Kidney epithelial cell (primary cell): Measurements from ENCODE around the gene MBNL2. TPM values are rescaled to one million over a fixed set of nuclear protein-coding genes. Genes with fewer than 3 reads are reported as not detected.
"Not testable (repeated sequence)": the region's sequence is repeated elsewhere in the genome, so short reads cannot be mapped to it uniquely, and the experiment has no call there.

ENCODE experiments used
- DNase-seq: peaks from one replicate; pipeline ENCODE4 v3.0.0-alpha.2; 2010; ENCODE audit warnings: low read depth
- H3K27me3 ChIP-seq: 2 replicates; pipeline ENCODE4 v1.6.0; 2011; ENCODE audit warnings: low read length; ENCODE audit not compliant: control insufficient read depth, insufficient read depth
- H3K36me3 ChIP-seq: 2 replicates; pipeline ENCODE4 v1.5.1; 2011; ENCODE audit warnings: low read length; ENCODE audit not compliant: control insufficient read depth, insufficient read depth
- H3K4me3 ChIP-seq: 2 replicates; pipeline ENCODE4 v1.5.1; 2011; ENCODE audit warnings: low read depth, mild to moderate bottlenecking, control low read depth, low read length
- total RNA-seq: library from RNA; depleted of rRNA; stranded (reverse); fragments of >200 nt; gene quantifications from 2 replicates; pipeline ENCODE4 v1.2.3, GENCODE V29; 2015
- TF ChIP-seq, protein P1 (sequence below): IDR thresholded peaks from 2 replicates; pipeline ENCODE4 v1.5.1; 2011; ENCODE audit warnings: mild to moderate bottlenecking, moderate library complexity, low read length, control low read depth, inconsistent platforms; ENCODE audit not compliant: insufficient read depth, poor library complexity, severe bottlenecking

The MBNL2 gene
- total RNA-seq, 1 donor from 2014 or later: 42.4 TPM

DNA sequence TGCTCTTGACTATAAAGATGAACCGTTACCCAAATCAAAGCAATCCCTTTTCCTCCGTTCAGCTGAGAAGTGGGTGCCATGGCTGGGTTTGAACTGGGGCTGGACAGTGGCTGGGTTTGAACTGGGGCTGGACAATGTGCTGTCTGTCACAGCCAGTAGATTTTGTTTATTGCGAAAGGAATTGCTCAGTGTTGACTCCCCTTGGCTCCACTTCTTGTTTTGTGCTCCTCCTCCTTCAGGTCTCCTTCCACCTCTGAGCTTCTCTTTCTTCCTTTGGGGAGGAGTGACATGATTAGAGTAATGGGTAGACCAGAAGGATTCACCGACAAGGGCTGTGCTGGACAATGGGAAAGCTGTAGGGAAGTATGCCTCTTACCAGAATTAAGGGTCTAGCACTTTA lies 19.4 kb upstream of the MBNL2 start:
- no peak for DNase-seq
- TF ChIP-seq, protein P1, sequence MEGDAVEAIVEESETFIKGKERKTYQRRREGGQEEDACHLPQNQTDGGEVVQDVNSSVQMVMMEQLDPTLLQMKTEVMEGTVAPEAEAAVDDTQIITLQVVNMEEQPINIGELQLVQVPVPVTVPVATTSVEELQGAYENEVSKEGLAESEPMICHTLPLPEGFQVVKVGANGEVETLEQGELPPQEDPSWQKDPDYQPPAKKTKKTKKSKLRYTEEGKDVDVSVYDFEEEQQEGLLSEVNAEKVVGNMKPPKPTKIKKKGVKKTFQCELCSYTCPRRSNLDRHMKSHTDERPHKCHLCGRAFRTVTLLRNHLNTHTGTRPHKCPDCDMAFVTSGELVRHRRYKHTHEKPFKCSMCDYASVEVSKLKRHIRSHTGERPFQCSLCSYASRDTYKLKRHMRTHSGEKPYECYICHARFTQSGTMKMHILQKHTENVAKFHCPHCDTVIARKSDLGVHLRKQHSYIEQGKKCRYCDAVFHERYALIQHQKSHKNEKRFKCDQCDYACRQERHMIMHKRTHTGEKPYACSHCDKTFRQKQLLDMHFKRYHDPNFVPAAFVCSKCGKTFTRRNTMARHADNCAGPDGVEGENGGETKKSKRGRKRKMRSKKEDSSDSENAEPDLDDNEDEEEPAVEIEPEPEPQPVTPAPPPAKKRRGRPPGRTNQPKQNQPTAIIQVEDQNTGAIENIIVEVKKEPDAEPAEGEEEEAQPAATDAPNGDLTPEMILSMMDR: no peak
- no peaks in the 10 kb centered on the region for H3K36me3 ChIP-seq
- H3K27me3 ChIP-seq: no peaks in the 10 kb centered on the region
- H3K4me3 ChIP-seq: no peak overlapping the region

DNA sequence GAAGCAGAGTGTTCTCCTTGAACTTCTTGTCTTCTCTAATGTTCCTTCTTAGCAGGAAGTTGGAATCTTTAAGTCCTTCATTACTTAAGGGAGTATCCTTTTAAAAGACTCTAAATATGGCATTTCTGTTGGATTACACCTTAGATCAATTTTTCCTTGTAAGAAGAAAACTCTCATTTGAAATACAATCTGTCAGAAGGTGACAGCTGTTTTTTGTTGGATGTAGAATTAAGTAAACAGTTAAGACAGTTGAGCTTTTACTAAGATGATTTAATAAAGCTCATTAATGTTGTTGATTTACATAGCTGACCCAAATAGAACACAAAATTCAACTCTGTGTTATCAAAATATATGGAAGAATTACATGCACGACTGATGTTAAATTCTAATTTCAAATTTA lies 16.7 kb upstream of the MBNL2 start:
- TF ChIP-seq, protein P1: no peak
- H3K36me3 ChIP-seq: no peaks in the 10 kb centered on the region
- no peak overlapping the region for H3K4me3 ChIP-seq
- no peaks in the 10 kb centered on the region for H3K27me3 ChIP-seq
- no peak for DNase-seq

DNA sequence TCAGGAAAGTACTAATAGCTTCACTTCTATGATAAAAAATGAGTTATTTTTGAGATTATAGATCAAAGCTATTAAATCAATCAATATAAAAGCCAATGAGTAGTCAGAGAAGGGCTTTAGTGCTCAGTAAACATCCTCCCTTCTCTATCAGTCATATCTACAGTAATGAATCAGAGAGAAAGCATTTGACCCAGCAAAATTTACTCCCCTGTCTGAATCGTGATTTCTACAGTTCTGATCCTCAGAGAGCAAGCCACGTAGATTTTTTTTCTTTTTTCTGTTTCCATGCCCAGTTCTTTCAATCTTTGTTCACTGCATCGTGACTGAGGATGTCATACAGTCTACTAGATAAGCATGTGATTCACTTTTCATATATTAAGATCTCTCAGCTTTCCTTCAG lies 16.2 kb upstream of the MBNL2 start:
- H3K36me3 ChIP-seq: no peaks in the 10 kb centered on the region
- no peak for DNase-seq
- TF ChIP-seq, protein P1: no peak
- no peak overlapping the region for H3K4me3 ChIP-seq
- H3K27me3 ChIP-seq: no peaks in the 10 kb centered on the region

DNA sequence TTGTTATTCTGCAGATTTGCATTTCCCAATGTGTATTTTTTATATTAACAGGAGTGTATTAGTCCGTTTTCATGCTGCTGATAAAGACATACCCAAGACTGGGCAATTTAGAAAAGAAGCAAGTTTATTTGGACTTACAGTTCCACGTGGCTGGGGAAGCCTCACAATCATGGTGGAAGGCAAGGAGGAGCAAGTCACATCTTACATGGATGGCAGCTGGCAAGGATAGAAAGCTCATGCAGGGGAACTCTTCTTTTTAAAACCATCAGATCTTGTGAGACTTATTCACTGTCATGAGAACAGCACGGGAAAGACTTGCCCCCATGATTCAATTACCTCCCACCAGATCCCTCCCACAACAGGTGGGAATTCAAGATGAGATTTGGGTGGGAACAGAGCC lies 14.9 kb upstream of the MBNL2 start:
- H3K36me3 ChIP-seq, H3K4me3 ChIP-seq, H3K27me3 ChIP-seq, DNase-seq: not testable (repeated sequence)

DNA sequence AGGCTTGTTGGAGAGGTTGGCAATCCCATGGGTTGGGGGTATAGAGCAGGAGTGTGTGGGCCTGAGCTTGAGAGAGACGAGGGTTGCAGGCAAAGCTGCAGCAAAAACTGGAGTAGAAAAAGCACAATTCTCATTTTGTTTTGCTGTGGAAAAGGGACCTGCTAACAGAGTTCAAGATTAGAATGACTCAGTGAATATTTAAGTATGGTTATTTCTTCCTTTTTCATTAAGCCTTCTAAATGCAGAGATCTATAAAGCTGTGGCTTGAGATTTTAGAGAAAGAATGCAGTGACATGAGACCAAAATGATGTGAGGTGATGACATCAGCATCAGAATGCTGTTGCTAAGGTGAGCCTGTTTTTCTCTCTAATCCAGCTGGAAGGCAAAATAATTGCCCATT lies 10.8 kb upstream of the MBNL2 start:
- H3K4me3 ChIP-seq: no peak overlapping the region
- TF ChIP-seq, protein P1: no peak
- no peak for DNase-seq
- H3K27me3 ChIP-seq: no peaks in the 10 kb centered on the region
- no peaks in the 10 kb centered on the region for H3K36me3 ChIP-seq

DNA sequence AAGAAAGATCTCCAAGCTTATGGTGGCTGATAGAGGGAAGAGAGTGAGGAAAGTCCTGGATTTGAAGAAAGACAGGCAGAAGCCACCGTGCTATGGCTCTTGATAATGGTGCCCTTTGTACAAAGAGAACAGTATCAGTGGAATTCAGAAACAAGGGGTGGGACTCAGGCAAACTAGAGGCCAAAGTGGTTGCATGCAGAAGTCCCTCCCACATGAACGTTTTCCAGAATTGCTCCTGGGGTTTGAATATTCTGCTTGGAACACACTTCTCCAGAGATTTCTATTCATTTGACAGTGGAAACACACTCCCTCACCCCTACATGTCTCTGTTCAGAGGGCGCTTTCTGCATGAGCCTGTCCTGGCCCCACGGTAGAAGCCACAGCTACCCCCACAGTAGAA lies 10.1 kb upstream of the MBNL2 start:
- no peak for DNase-seq
- no peaks in the 10 kb centered on the region for H3K36me3 ChIP-seq
- TF ChIP-seq, protein P1: no peak
- no peaks in the 10 kb centered on the region for H3K27me3 ChIP-seq
- no peak overlapping the region for H3K4me3 ChIP-seq
